HL-60/S4 treated with phorbol 12-myristate 13-acetate at 8.2 ng/mL for 4 days and 3 days (cell line): Measurements from ENCODE around the gene RAB20.

Experiments
- in situ Hi-C: fragments of 300-500 bp; cut with MboI; formaldehyde crosslinking; loops from 2 replicates; pipeline ENCODE4 v1.15.0; 2022; ENCODE audit warnings: low sequenced_read_pairs

RAB20 gene

GRCh38 chr13:110475550-110476219 is 85.8 kb downstream of the RAB20 start:
- in situ Hi-C loops = no loop called here

DNA sequence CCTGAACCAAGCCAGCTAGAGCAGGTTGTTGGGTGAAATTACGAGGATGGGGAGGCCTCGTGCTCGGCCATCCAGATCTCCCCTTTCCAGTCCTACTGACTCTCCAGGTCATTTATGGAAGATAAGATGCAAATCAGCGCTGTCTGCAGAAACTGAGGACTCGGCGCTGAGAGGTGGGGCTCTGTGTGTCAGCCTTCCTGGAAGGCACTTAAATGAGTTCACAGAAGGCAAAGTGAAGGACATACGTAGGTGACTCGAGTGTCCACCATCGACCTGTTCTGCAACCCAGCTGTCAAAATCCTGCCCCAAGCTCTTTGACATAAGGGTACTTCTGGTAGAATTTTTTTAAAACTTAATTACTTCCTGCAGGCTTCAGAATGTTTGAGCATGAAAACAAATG is 86.4 kb downstream of the RAB20 start:
- in situ Hi-C loops = no loop called here

DNA sequence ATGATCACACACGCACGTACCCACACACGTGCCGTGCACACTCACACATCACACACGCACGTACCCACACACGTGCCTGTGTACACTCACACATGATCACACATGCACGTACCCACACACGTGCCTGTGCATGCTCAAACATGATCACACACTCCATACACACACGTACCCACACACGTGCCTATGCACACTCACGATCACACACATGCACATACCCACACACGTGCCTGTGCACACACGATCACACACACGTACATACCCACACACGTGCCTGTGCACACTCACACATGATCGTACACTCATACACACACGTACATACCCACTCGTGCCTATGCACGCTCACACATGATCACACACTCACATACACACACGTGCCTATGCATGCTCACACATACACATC is 86.8 kb downstream of the RAB20 start:
- in situ Hi-C loops = loop anchor here (25.0 kb wide), 1 partner anchor 88 kb away; the partner anchor contains the start of gene RAB20
